Breast epithelium (tissue), 3 donors: ENCODE data around the gene OR8H1.

Experiments used
- POLR2A ChIP-seq: fragments of 450-650 bp; IDR thresholded peaks from one replicate; pipeline ENCODE4 v1.6.1; 2016; ENCODE audit warnings: antibody characterized with exemption, mild to moderate bottlenecking, moderate library complexity
- POLR2AphosphoS5 ChIP-seq, 3 donors: sonication (generic); formaldehyde crosslinking; IDR thresholded peaks; one replicate each; pipeline ENCODE4 v1.6.1; 2017; ENCODE audit warnings: antibody characterized with exemption in 3 of 3
- TF ChIP-seq, protein P1 (sequence below), 3 donors: fragments of 450-650 bp; IDR thresholded peaks; one replicate each; pipeline ENCODE4 v1.5.1; 2016 to 2017; ENCODE audit warnings: antibody characterized with exemption in 3 of 3, mild to moderate bottlenecking in 3 of 3, moderate library complexity in 3 of 3

DNA sequence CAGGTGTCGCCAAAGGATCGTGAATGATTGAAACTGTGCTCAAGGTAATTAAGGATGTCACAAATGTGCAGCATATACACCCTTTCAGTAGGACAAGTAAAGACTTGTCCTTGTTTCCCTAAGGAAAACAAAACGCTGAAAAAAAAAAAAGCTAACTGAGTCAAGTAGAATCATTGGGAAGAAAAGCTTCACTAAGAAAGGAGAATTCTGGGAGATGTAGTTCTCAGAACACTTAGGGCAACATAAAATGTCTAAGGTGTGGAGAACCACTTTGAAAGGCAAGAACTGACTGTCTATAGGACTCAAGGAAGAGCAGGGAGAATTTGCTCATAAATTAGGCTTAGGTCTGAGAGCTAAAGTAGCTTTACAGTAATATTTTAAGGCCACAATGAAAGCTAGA is 21.0 kb downstream of the OR8H1 start:
- TF ChIP-seq, protein P1, sequence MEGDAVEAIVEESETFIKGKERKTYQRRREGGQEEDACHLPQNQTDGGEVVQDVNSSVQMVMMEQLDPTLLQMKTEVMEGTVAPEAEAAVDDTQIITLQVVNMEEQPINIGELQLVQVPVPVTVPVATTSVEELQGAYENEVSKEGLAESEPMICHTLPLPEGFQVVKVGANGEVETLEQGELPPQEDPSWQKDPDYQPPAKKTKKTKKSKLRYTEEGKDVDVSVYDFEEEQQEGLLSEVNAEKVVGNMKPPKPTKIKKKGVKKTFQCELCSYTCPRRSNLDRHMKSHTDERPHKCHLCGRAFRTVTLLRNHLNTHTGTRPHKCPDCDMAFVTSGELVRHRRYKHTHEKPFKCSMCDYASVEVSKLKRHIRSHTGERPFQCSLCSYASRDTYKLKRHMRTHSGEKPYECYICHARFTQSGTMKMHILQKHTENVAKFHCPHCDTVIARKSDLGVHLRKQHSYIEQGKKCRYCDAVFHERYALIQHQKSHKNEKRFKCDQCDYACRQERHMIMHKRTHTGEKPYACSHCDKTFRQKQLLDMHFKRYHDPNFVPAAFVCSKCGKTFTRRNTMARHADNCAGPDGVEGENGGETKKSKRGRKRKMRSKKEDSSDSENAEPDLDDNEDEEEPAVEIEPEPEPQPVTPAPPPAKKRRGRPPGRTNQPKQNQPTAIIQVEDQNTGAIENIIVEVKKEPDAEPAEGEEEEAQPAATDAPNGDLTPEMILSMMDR (IDR thresholded peaks at IDR 0.05), result no peak
- TF ChIP-seq POLR2A, result no peak
- no peak for TF ChIP-seq POLR2AphosphoS5 (IDR thresholded peaks at IDR 0.05)
